ENCODE results near the gene PET117. TPM values are rescaled to one million over a fixed set of nuclear protein-coding genes. Genes with fewer than 3 reads are reported as not detected.
"Not testable (repeated sequence)": the region's sequence is repeated elsewhere in the genome, so short reads cannot be mapped to it uniquely, and the experiment has no call there.

The PET117 gene
- polyA plus RNA-seq, 1 donor from 2014 or later: 39.0 TPM

DNA sequence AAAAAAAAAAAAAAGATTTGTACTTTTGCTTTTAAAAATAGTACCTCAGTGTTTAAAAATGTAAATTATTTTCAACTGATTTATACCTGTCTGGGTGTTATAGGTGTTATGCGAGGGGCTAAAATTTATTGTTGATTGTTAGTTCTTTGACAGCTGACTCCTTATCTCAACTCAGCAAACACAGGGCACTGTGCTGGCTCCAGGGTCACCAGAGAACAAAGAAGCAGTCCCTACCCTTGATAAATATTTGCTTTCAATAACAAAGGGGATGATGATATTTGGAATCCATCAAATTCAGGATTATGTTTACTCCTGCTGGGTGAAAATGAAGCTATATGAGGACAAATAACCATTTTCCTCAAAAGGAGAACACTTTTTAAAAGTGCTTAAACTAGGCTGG, 34.2 kb upstream of the PET117 start:
- no peaks in the 10 kb centered on the region for H3K9me3 ChIP-seq (ENCODE audit: low read length)

GRCh38 chr20:18108326-18108725, 29.3 kb upstream of the PET117 start:
- Histone ChIP-seq H3K9me2 (ENCODE audit: insufficient read depth, low read length) (no peaks in the 10 kb centered on the region), H3K9me3 (ENCODE audit: low read length) (no peaks in the 10 kb centered on the region), H3K36me3 (ENCODE audit: insufficient read depth, low read length) (no peaks in the 10 kb centered on the region), H3K79me2 (replicated peaks; ENCODE audit: insufficient read depth, low read length) (no peaks in the 10 kb centered on the region), H3K4me2 (ENCODE audit: low read length) (no peak overlapping the region), H3K27ac (ENCODE audit: low read length) (no peak overlapping the region), H4K20me1 (ENCODE audit: insufficient read depth) (no peaks in the 10 kb centered on the region), H3K27me3 (ENCODE audit: insufficient read depth, low read depth, low read length) (no peaks in the 10 kb centered on the region), H3K9ac (ENCODE audit: low read length) (no peak overlapping the region), H2AFZ (ENCODE audit: low read depth, low read length) (no peak overlapping the region), H3K4me3 (ENCODE audit: low read length) (no peak overlapping the region), H3F3A (ENCODE audit: insufficient read depth, low read length, poor library complexity, severe bottlenecking) (no peaks in the 10 kb centered on the region)
- TF ChIP-seq POLR2AphosphoS5 (IDR thresholded peaks at IDR 0.05) (no peak), MXI1 (conservative IDR thresholded peaks at IDR 0.05; ENCODE audit: poor library complexity, severe bottlenecking) (no peak), EP300 (conservative IDR thresholded peaks at IDR 0.05; ENCODE audit: poor library complexity, severe bottlenecking) (no peak), SMC3 (conservative IDR thresholded peaks at IDR 0.05; ENCODE audit: poor library complexity) (no peak), RAD21 (conservative IDR thresholded peaks at IDR 0.05) (no peak), CTCF (IDR thresholded peaks at IDR 0.05; ENCODE audit: poor library complexity, severe bottlenecking) (no peak), TAF1 (IDR thresholded peaks at IDR 0.05; ENCODE audit: low read depth) (no peak), EZH2 (IDR thresholded peaks at IDR 0.05; ENCODE audit: borderline replicate concordance, insufficient read depth, low read length, poor library complexity, severe bottlenecking) (no peak), REST (IDR thresholded peaks at IDR 0.05; ENCODE audit: borderline replicate concordance) (no peak)

More for the DNA sequence above, 34.2 kb upstream of the PET117 start:
- Histone ChIP-seq H3K4me3 (ENCODE audit: low read length) (no peak overlapping the region), H2AFZ (ENCODE audit: low read depth, low read length) (no peak overlapping the region), H3K4me2 (ENCODE audit: low read length) (no peak overlapping the region), H3K79me2 (replicated peaks; ENCODE audit: insufficient read depth, low read length) (no peaks in the 10 kb centered on the region), H3K36me3 (ENCODE audit: insufficient read depth, low read length) (no peaks in the 10 kb centered on the region), H3K9ac (ENCODE audit: low read length) (no peak overlapping the region), H3K27me3 (ENCODE audit: insufficient read depth, low read depth, low read length) (no peaks in the 10 kb centered on the region), H3F3A (ENCODE audit: insufficient read depth, low read length, poor library complexity, severe bottlenecking) (no peaks in the 10 kb centered on the region), H3K9me2 (ENCODE audit: insufficient read depth, low read length) (no peaks in the 10 kb centered on the region), H4K20me1 (ENCODE audit: insufficient read depth) (no peaks in the 10 kb centered on the region), H3K27ac (ENCODE audit: low read length) (no peak overlapping the region)
- no peak for TF ChIP-seq TAF1 (IDR thresholded peaks at IDR 0.05; ENCODE audit: low read depth)
- TF ChIP-seq CTCF (IDR thresholded peaks at IDR 0.05; ENCODE audit: poor library complexity, severe bottlenecking): no peak
- TF ChIP-seq SMC3 (conservative IDR thresholded peaks at IDR 0.05; ENCODE audit: poor library complexity): no peak
- TF ChIP-seq RAD21 (conservative IDR thresholded peaks at IDR 0.05): no peak

DNA sequence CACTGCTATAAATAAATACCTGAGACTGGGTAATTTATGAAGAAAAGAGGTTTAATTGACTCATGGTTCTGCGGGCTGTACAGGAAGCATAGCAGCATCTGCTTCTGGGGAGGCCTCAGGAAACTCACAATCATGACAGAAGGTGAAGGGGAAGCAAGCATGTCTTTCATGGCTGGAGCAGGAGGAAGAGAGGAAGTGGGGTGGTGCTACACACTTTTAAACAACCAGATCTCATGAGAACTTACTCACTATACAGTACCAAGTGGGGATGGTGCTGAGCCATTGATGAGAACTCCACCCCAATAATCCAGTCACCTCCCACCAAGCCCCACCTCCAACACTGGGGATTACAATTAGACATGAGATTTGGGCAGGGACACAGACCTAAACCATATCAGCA, 9.1 kb upstream of the PET117 start:
- not testable (repeated sequence) for H4K20me1 ChIP-seq (ENCODE audit: insufficient read depth); H3K9me3 ChIP-seq (ENCODE audit: low read length); H3F3A ChIP-seq (ENCODE audit: insufficient read depth, low read length, poor library complexity, severe bottlenecking); H3K27ac ChIP-seq (ENCODE audit: low read length); H3K36me3 ChIP-seq (ENCODE audit: insufficient read depth, low read length); H3K4me2 ChIP-seq (ENCODE audit: low read length); H3K27me3 ChIP-seq (ENCODE audit: insufficient read depth, low read depth, low read length); H3K79me2 ChIP-seq (replicated peaks; ENCODE audit: insufficient read depth, low read length); H3K4me3 ChIP-seq (ENCODE audit: low read length); H2AFZ ChIP-seq (ENCODE audit: low read depth, low read length); H3K9me2 ChIP-seq (ENCODE audit: insufficient read depth, low read length); H3K9ac ChIP-seq (ENCODE audit: low read length)
